Suprapubic skin (tissue), 3 donors: Measurements from ENCODE around the gene AIRE.

ENCODE experiments used
- POLR2AphosphoS5 ChIP-seq, 3 donors: sonication (generic); formaldehyde crosslinking; IDR thresholded peaks; one replicate each; pipeline ENCODE4 v1.6.1; 2017; ENCODE audit warnings: antibody characterized with exemption in 3 of 3
- TF ChIP-seq, protein P1 (sequence below), 2 donors: fragments of 200-600 bp in 1 of 2; fragments of 450-650 bp in 1 of 2; sonication (generic) in 1 of 2; IDR thresholded peaks; one replicate each; pipeline ENCODE4 v1.5.1; 2016 to 2019; ENCODE audit warnings: antibody characterized with exemption in 2 of 2, mild to moderate bottlenecking in 1 of 2, moderate library complexity in 1 of 2

DNA sequence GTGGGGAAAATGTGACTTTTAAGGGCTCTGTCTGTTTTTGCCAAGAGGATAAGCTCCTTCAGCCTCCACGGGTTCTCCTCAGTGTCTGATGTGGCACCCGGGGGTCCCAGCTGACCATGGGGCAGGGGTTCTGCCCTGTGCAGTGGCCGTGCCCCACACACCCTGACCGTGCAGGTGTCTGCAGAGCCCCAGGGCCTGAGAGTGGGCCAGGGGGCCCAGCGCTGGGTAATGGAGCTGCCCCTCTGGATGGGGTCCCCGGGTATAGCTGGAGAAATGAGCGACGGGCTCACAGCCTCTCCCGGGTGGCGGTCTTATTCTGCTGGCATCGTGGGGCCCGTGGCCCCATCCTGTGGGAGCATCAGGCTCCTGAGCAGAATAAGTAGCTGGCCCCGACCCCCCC lies 11.2 kb downstream of the AIRE start:
- no peak for TF ChIP-seq POLR2AphosphoS5 (IDR thresholded peaks at IDR 0.05)
- TF ChIP-seq, protein P1, sequence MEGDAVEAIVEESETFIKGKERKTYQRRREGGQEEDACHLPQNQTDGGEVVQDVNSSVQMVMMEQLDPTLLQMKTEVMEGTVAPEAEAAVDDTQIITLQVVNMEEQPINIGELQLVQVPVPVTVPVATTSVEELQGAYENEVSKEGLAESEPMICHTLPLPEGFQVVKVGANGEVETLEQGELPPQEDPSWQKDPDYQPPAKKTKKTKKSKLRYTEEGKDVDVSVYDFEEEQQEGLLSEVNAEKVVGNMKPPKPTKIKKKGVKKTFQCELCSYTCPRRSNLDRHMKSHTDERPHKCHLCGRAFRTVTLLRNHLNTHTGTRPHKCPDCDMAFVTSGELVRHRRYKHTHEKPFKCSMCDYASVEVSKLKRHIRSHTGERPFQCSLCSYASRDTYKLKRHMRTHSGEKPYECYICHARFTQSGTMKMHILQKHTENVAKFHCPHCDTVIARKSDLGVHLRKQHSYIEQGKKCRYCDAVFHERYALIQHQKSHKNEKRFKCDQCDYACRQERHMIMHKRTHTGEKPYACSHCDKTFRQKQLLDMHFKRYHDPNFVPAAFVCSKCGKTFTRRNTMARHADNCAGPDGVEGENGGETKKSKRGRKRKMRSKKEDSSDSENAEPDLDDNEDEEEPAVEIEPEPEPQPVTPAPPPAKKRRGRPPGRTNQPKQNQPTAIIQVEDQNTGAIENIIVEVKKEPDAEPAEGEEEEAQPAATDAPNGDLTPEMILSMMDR (IDR thresholded peaks at IDR 0.05): no peak
